T-helper 17 cell (primary cell): Measurements from ENCODE around the gene OSMR. TPM values are rescaled to one million over a fixed set of nuclear protein-coding genes. Genes with fewer than 3 reads are reported as not detected.

Source experiments
- ATAC-seq: fragments of 150-1000 bp; cut with Tn5 transposase; 2 replicates; pipeline ENCODE4 v1.10.0; 2021; ENCODE audit warnings: mild to moderate bottlenecking, moderate library complexity
- DNase-seq, 3 donors: peaks; one replicate each; pipeline versions ENCODE4 v3.0.0 to v3.0.0-alpha.2; 2020 to 2021
- H3K9me3 ChIP-seq: one replicate; pipeline ENCODE4 v1.7.0; 2013; ENCODE audit warnings: low read length, mild to moderate bottlenecking; ENCODE audit not compliant: control insufficient read depth, poor library complexity, severe bottlenecking
- H3K27ac Mint-ChIP-seq: one replicate; pipeline ENCODE4 v1.8.0; 2022; ENCODE audit warnings: mild to moderate bottlenecking, moderate library complexity, mixed read lengths
- H3K27me3 Mint-ChIP-seq: one replicate; pipeline ENCODE4 v1.8.0; 2022; ENCODE audit warnings: mixed read lengths
- H3K36me3 Mint-ChIP-seq: one replicate; pipeline ENCODE4 v1.8.0; 2022; ENCODE audit warnings: low read depth, mixed read lengths
- H3K4me1 Mint-ChIP-seq: one replicate; pipeline ENCODE4 v1.8.0; 2022; ENCODE audit warnings: mild to moderate bottlenecking, mixed read lengths
- H3K4me3 Mint-ChIP-seq: one replicate; pipeline ENCODE4 v1.8.0; 2022; ENCODE audit warnings: mild to moderate bottlenecking, moderate library complexity, mixed read lengths
- total RNA-seq, 4 donors: library from RNA in 2 of 4; stranded (reverse) in 2 of 4; gene quantifications; one replicate each; pipeline ENCODE4 v1.2.3 and lab custom pipeline; 2022 to 2026

Gene OSMR
- total RNA-seq, 2 donors from 2014 or later, result not detected

- no peak for DNase-seq
- H3K36me3 Mint-ChIP-seq, result peaks cover 2% of the 10 kb centered on the region
- H3K9me3 ChIP-seq, result no peaks in the 10 kb centered on the region
- H3K4me3 Mint-ChIP-seq, result no peak overlapping the region
- no peaks in the 10 kb centered on the region for H3K4me1 Mint-ChIP-seq
- peaks cover 46% of the 10 kb centered on the region for H3K27me3 Mint-ChIP-seq
- H3K27ac Mint-ChIP-seq, result no peak overlapping the region
- ATAC-seq, result no peak
These were observed 24.8 kb downstream of the OSMR start for GRCh38 chr5:38870595-38870994.

GRCh38 chr5:38871058-38871605, 25.3 kb downstream of the OSMR start:
- peaks cover 51% of the 10 kb centered on the region for H3K27me3 Mint-ChIP-seq
- no peaks in the 10 kb centered on the region for H3K4me1 Mint-ChIP-seq
- DNase-seq, result no peak
- no peak for ATAC-seq
- no peak overlapping the region for H3K4me3 Mint-ChIP-seq
- H3K27ac Mint-ChIP-seq, result no peak overlapping the region
- H3K36me3 Mint-ChIP-seq, result peaks cover 2% of the 10 kb centered on the region
- no peaks in the 10 kb centered on the region for H3K9me3 ChIP-seq

GRCh38 chr5:38871790-38872551, 26.2 kb downstream of the OSMR start:
- Mint-ChIP-seq H3K27ac (no peak overlapping the region), H3K4me3 (no peak overlapping the region), H3K4me1 (no peaks in the 10 kb centered on the region), H3K36me3 (peaks cover 2% of the 10 kb centered on the region), H3K27me3 (peaks cover 60% of the 10 kb centered on the region)
- no peaks in the 10 kb centered on the region for H3K9me3 ChIP-seq
- ATAC-seq (no peak), DNase-seq (no peak)

GRCh38 chr5:38872826-38873225, 27.0 kb downstream of the OSMR start:
- Mint-ChIP-seq H3K4me3 (no peak overlapping the region), H3K27me3 (peaks cover 67% of the 10 kb centered on the region), H3K4me1 (no peaks in the 10 kb centered on the region), H3K36me3 (peaks cover 2% of the 10 kb centered on the region), H3K27ac (no peak overlapping the region)
- no peaks in the 10 kb centered on the region for H3K9me3 ChIP-seq
- DNase-seq (no peak), ATAC-seq (no peak)

DNA sequence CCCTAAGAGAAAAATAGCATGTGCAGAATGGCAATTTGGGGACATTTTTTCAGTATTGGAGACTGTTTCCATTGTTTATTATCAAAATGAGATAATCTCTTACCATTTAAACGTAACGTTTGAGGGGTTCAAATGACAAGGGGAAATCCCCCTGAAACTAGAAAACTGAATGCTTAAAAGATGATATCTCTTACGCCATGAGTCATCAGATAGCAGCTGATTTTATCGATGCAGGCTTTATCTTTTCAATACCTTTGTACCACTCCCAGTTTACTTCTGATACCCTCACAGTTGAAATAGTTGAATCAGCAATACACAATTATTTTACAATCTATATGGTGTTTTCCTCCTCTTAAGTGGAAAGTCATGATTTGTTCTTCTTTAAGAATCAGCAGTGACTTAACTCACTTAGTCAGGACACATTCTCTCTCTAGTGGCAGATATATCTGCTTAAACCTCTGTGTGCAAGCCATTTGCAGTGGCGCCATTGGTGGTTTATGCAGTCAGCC, 29.2 kb downstream of the OSMR start:
- H3K9me3 ChIP-seq, result no peaks in the 10 kb centered on the region
- Mint-ChIP-seq H3K27me3 (peaks cover 86% of the 10 kb centered on the region), H3K4me1 (no peaks in the 10 kb centered on the region), H3K27ac (no peak overlapping the region), H3K36me3 (peaks cover 2% of the 10 kb centered on the region), H3K4me3 (no peak overlapping the region)
- DNase-seq (no peak), ATAC-seq (no peak)

- Mint-ChIP-seq H3K4me1 (no peaks in the 10 kb centered on the region), H3K27me3 (peaks cover 79% of the 10 kb centered on the region), H3K36me3 (no peaks in the 10 kb centered on the region), H3K27ac (no peak overlapping the region), H3K4me3 (no peak overlapping the region)
- H3K9me3 ChIP-seq, result no peaks in the 10 kb centered on the region
- no peak for ATAC-seq
- no peak for DNase-seq
These were observed 32.7 kb downstream of the OSMR start for GRCh38 chr5:38878391-38879077.

DNA sequence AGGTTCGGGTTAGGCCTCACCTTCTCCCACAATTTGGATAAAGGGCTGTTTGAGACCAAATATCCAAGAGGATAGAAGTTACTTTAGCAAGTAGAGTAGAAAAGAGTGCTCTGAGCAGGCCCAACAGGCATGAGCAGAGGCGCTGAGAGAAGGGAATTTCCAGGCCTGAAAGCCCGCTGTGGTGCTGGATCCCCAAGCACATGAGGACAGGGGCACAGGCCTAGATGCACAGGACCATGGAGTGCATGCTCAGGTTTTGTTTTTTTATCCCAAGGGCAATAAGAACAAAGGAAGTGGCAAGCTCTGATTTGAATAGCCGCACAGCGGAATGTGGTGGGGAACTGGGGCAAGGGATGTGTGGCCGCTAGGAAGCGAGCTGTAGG, 33.3 kb downstream of the OSMR start:
- Mint-ChIP-seq H3K27me3 (peaks cover 78% of the 10 kb centered on the region), H3K27ac (no peak overlapping the region), H3K36me3 (no peaks in the 10 kb centered on the region), H3K4me3 (no peak overlapping the region), H3K4me1 (no peaks in the 10 kb centered on the region)
- ATAC-seq (no peak), DNase-seq (no peak)
- no peaks in the 10 kb centered on the region for H3K9me3 ChIP-seq

GRCh38 chr5:38883842-38884241, 38.0 kb downstream of the OSMR start:
- Mint-ChIP-seq H3K27me3 (peaks cover 62% of the 10 kb centered on the region), H3K36me3 (no peaks in the 10 kb centered on the region), H3K4me1 (no peaks in the 10 kb centered on the region), H3K27ac (no peak overlapping the region), H3K4me3 (no peak overlapping the region)
- no peak for ATAC-seq
- DNase-seq, result no peak
- no peaks in the 10 kb centered on the region for H3K9me3 ChIP-seq

DNA sequence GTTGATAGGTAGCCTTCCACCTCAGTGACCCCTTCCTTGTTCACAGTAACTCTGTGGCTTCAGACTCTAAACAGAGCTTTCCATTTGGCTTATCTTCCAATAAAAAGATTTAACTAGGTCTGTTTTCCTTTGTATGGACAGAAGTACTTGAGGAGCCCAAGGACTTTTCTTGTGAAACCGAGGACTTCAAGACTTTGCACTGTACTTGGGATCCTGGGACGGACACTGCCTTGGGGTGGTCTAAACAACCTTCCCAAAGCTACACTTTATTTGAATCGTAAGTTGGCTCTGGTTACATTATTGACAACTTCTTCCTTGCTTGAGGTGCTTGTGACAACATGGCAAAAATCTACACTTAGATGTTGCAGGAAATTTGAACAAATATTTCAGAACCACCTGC, 39.4 kb downstream of the OSMR start:
- Mint-ChIP-seq H3K4me1 (no peaks in the 10 kb centered on the region), H3K27ac (no peak overlapping the region), H3K27me3 (peaks cover 57% of the 10 kb centered on the region), H3K4me3 (no peak overlapping the region), H3K36me3 (no peaks in the 10 kb centered on the region)
- DNase-seq (no peak), ATAC-seq (no peak)
- no peaks in the 10 kb centered on the region for H3K9me3 ChIP-seq

- Mint-ChIP-seq H3K27me3 (peaks cover 61% of the 10 kb centered on the region), H3K27ac (no peak overlapping the region), H3K4me3 (no peak overlapping the region), H3K36me3 (no peaks in the 10 kb centered on the region), H3K4me1 (no peaks in the 10 kb centered on the region)
- no peak for ATAC-seq
- DNase-seq, result no peak
- H3K9me3 ChIP-seq, result no peaks in the 10 kb centered on the region
These were observed 42.2 kb downstream of the OSMR start for GRCh38 chr5:38888041-38888440.

DNA sequence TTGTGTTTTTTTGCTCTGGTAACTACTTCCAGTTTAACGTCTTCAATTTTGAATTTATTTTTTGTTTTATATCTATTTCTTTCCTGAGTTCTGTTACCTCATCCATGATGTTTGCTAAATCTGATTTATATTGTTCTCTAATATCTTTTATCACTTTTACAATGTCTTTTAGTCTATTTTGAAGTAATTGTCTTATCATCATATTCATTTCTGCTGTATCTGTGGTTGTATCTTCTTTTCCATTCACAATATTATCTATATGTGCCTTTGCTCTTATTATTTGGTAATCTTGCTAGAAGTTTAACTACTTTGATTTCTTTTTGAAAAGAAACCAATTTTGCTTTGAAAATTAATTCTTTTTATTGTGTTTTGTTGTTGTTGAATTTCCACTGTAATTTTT, 43.6 kb downstream of the OSMR start:
- Mint-ChIP-seq H3K27me3 (peaks cover 50% of the 10 kb centered on the region), H3K36me3 (no peaks in the 10 kb centered on the region), H3K4me1 (no peaks in the 10 kb centered on the region), H3K4me3 (no peak overlapping the region), H3K27ac (no peak overlapping the region)
- ATAC-seq, result no peak
- peaks cover 5% of the 10 kb centered on the region for H3K9me3 ChIP-seq
- no peak for DNase-seq

DNA sequence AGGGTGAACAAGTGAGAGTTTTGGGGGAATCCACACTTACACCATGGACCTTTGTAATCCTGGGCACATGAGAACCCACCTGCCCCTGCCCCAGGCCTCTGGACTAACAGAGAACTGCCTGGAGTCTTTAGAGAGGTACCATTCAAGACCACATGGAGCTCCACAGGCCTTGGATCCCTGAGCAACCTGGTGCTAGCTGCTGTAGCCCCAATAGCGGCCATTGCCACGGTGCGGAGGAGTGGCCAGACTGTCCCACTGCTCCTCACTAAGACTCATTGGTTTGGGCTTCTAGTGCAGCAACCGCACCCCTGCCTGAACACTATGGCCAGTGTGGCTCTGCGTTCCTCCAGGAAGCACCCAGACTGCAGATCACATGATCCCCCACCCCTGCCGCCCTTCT, 45.8 kb downstream of the OSMR start:
- Mint-ChIP-seq H3K27ac (no peak overlapping the region), H3K27me3 (peaks cover 34% of the 10 kb centered on the region), H3K4me3 (no peak overlapping the region)

GRCh38 chr5:38892363-38892762, 46.6 kb downstream of the OSMR start:
- no peak overlapping the region for H3K27ac Mint-ChIP-seq
- peaks cover 2% of the 10 kb centered on the region for H3K36me3 Mint-ChIP-seq
- ATAC-seq, result no peak
- peaks cover 5% of the 10 kb centered on the region for H3K9me3 ChIP-seq
- H3K4me3 Mint-ChIP-seq, result no peak overlapping the region
- no peaks in the 10 kb centered on the region for H3K4me1 Mint-ChIP-seq
- peaks cover 31% of the 10 kb centered on the region for H3K27me3 Mint-ChIP-seq
- no peak for DNase-seq

More for the DNA sequence above, 45.8 kb downstream of the OSMR start:
- peaks cover 5% of the 10 kb centered on the region for H3K9me3 ChIP-seq
- DNase-seq (no peak), ATAC-seq (no peak)
- Mint-ChIP-seq H3K36me3 (peaks cover 2% of the 10 kb centered on the region), H3K4me1 (no peaks in the 10 kb centered on the region)
